CD4-positive, CD25-positive, alpha-beta regulatory T cell (primary cell): ENCODE measurements around the gene CROCC. TPM values are rescaled to one million over a fixed set of nuclear protein-coding genes. Genes with fewer than 3 reads are reported as not detected.
A peak's percentile ranks its signal among the peaks of the same experiment; 100 is the strongest.
"Not testable (repeated sequence)": the region's sequence is repeated elsewhere in the genome, so short reads cannot be mapped to it uniquely, and the experiment has no call there.

Experiments
- ATAC-seq, 2 donors: fragments of 150-1000 bp; cut with Tn5 transposase; one replicate each; pipeline ENCODE4 v1.10.0; 2021; ENCODE audit warnings: low read depth in 2 of 2, moderate number of reproducible peaks in 2 of 2, moderate library complexity in 1 of 2
- DNase-seq, 3 donors: peaks; one replicate each; pipeline versions ENCODE4 v3.0.0 to v3.0.0-alpha.2; 2012 to 2022; ENCODE audit warnings: mixed read lengths in 1 of 3
- H3K27ac ChIP-seq: one replicate; pipeline ENCODE4 v1.7.0; 2013; ENCODE audit warnings: mild to moderate bottlenecking, low read length; ENCODE audit not compliant: insufficient read depth, poor library complexity, severe bottlenecking
- H3K27me3 ChIP-seq: one replicate; pipeline ENCODE4 v1.7.0; 2013; ENCODE audit warnings: low read length; ENCODE audit not compliant: control insufficient read depth, insufficient read depth
- H3K36me3 ChIP-seq: one replicate; pipeline ENCODE4 v1.7.0; 2013; ENCODE audit warnings: mild to moderate bottlenecking, low read length, moderate library complexity; ENCODE audit not compliant: control insufficient read depth, insufficient read depth
- H3K4me1 ChIP-seq: 2 replicates; pipeline ENCODE4 v1.7.0; 2013; ENCODE audit warnings: mild to moderate bottlenecking, low read length; ENCODE audit not compliant: insufficient read depth, control insufficient read depth, poor library complexity, severe bottlenecking
- H3K4me3 ChIP-seq: one replicate; pipeline ENCODE4 v1.7.0; 2013; ENCODE audit warnings: low read depth, mild to moderate bottlenecking, low read length, moderate library complexity
- H3K9me3 ChIP-seq, 2 experiments: 1 replicate in 1 of 2; 2 replicates in 1 of 2; pipeline ENCODE4 v1.7.0; 2013; ENCODE audit warnings: low read length in 2 of 2, mild to moderate bottlenecking in 1 of 2, moderate library complexity in 1 of 2; ENCODE audit not compliant: control insufficient read depth in 2 of 2
- H3K27ac Mint-ChIP-seq, 3 donors: one replicate each; pipeline ENCODE4 v1.8.0; 2020 to 2022; ENCODE audit warnings: mild to moderate bottlenecking in 3 of 3, mixed read lengths in 3 of 3, moderate library complexity in 2 of 3
- H3K27me3 Mint-ChIP-seq: one replicate; pipeline ENCODE4 v1.8.0; 2022; ENCODE audit warnings: mild to moderate bottlenecking, mixed read lengths
- H3K36me3 Mint-ChIP-seq: one replicate; pipeline ENCODE4 v1.8.0; 2020; ENCODE audit warnings: mixed read lengths
- H3K4me1 Mint-ChIP-seq, 4 donors: one replicate each; pipeline ENCODE4 v1.8.0; 2020 to 2022; ENCODE audit warnings: mixed read lengths in 4 of 4, mild to moderate bottlenecking in 1 of 4
- H3K4me3 Mint-ChIP-seq, 4 donors: one replicate each; pipeline ENCODE4 v1.8.0; 2020 to 2022; ENCODE audit warnings: mild to moderate bottlenecking in 4 of 4, mixed read lengths in 4 of 4, moderate library complexity in 3 of 4
- H3K9me3 Mint-ChIP-seq, 7 donors: one replicate each; pipeline ENCODE4 v1.8.0; 2020 to 2022; ENCODE audit warnings: mixed read lengths in 7 of 7, mild to moderate bottlenecking in 3 of 7, moderate library complexity in 2 of 7
- polyA plus RNA-seq, 4 donors: library from polyadenylated mRNA; unstranded; fragments of 300-500 nt; fragmentation: Illumina TruSeq; gene quantifications; one replicate each; pipeline ENCODE4 v1.2.3, GENCODE V29; 2021
- total RNA-seq: library from RNA; stranded (reverse); gene quantifications from one replicate; pipeline ENCODE4 v1.2.3, GENCODE V29; 2022

Gene CROCC
- total and polyA plus RNA-seq, 5 donors from 2014 or later = 3.9 to 46.1 (median 4.3) TPM

DNA sequence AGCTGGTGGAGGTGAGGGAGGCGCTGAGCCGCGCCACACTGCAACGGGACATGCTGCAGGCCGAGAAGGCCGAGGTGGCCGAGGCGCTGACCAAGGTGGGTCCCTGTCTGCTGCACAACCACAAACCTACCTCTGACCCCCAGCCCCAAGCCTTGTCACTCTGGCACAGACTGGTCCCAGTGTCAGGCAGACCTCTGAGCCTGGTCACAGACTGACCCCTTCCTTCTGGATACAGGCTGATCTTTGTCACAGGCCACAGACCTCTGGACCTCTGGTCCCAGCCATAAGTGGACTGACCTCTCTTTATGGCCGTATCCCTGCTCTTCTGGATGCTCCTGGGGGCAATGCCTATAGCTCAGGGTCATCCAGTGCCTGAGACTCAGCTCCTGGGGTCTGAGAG is 23.8 kb downstream of the CROCC start:
- not testable (repeated sequence) for H3K9me3 ChIP-seq, H3K9me3 Mint-ChIP-seq, H3K36me3 ChIP-seq, H3K27ac ChIP-seq, H3K4me3 ChIP-seq, H3K27me3 ChIP-seq, H3K4me3 Mint-ChIP-seq, H3K27ac Mint-ChIP-seq, H3K4me1 ChIP-seq, DNase-seq, H3K27me3 Mint-ChIP-seq, H3K4me1 Mint-ChIP-seq
- ATAC-seq = peak in 1 of 2 donors; percentile 16
- H3K36me3 Mint-ChIP-seq = peaks cover 24% of the 10 kb centered on the region

DNA sequence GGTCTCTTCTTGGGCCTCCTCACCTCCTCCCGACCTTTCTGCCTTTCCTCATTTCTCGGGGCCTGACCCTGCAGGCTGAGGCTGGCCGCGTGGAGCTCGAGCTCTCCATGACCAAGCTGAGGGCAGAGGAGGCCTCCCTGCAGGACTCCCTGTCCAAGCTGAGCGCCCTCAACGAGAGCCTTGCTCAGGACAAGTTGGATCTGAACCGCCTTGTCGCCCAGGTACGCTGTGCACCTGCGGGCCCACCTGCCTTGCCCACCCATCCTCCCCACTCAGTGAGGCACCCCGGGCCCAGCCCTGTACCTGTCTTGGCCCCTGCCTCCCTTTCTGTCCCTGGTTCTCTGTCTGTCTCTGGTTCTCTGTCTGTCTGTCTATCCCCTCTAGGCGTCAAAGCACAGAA is 24.5 kb downstream of the CROCC start:
- H3K4me3 ChIP-seq, H3K9me3 ChIP-seq, H3K9me3 Mint-ChIP-seq, H3K4me1 Mint-ChIP-seq, H3K27ac Mint-ChIP-seq, H3K4me1 ChIP-seq, H3K27me3 Mint-ChIP-seq, H3K27ac ChIP-seq, H3K36me3 ChIP-seq, H3K27me3 ChIP-seq, DNase-seq, H3K4me3 Mint-ChIP-seq: not testable (repeated sequence)
- peaks cover 24% of the 10 kb centered on the region for H3K36me3 Mint-ChIP-seq
- ATAC-seq = peak in 1 of 2 donors; percentile 7

GRCh38 chr1:16946646-16947045 is 24.9 kb downstream of the CROCC start:
- no peaks in the 10 kb centered on the region for H3K4me1 Mint-ChIP-seq
- no peaks in the 10 kb centered on the region for H3K9me3 Mint-ChIP-seq
- no peak for ATAC-seq
- Histone ChIP-seq H3K27me3 (no peaks in the 10 kb centered on the region), H3K4me3 (no peak overlapping the region), H3K4me1 (no peaks in the 10 kb centered on the region), H3K36me3 (peaks cover 4% of the 10 kb centered on the region), H3K9me3 (no peaks in the 10 kb centered on the region), H3K27ac (no peak overlapping the region)
- peak overlapping the region in 1 of 3 donors; percentile 48 for H3K27ac Mint-ChIP-seq
- H3K36me3 Mint-ChIP-seq = peaks cover 24% of the 10 kb centered on the region
- H3K4me3 Mint-ChIP-seq = no peak overlapping the region
- H3K27me3 Mint-ChIP-seq = no peaks in the 10 kb centered on the region
- no peak for DNase-seq

DNA sequence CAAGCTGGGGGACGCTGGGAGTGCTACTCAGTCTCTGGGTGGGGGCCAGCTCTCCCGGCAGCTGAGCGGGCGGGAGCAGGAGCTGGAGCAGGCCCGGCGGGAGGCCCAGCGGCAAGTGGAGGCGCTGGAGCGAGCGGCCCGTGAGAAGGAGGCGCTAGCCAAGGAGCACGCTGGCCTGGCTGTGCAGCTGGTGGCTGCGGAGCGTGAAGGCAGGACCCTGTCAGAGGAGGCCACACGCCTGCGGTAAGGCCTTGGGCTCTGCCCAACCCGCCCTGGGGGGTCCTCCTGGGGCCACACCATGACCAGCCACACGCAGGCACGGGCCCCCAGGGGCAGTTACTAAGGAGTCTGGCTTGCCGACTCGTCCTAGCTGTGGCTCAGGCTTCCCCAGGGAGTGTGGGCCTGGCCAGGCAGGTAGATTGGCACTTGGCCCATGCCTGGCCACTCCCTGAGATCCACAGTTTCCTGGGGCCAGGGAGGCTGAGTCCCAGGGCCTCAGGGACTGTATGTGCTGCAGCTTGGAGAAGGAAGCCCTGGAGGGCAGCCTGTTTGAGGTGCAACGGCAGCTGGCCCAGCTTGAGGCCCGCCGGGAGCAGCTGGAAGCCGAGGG is 26.7 kb downstream of the CROCC start:
- not testable (repeated sequence) for DNase-seq, H3K4me3 ChIP-seq, H3K27ac ChIP-seq, H3K27ac Mint-ChIP-seq, H3K4me3 Mint-ChIP-seq, H3K36me3 ChIP-seq, H3K27me3 ChIP-seq, ATAC-seq, H3K4me1 Mint-ChIP-seq, H3K27me3 Mint-ChIP-seq, H3K9me3 Mint-ChIP-seq, H3K4me1 ChIP-seq, H3K9me3 ChIP-seq
- H3K36me3 Mint-ChIP-seq = peaks cover 17% of the 10 kb centered on the region

DNA sequence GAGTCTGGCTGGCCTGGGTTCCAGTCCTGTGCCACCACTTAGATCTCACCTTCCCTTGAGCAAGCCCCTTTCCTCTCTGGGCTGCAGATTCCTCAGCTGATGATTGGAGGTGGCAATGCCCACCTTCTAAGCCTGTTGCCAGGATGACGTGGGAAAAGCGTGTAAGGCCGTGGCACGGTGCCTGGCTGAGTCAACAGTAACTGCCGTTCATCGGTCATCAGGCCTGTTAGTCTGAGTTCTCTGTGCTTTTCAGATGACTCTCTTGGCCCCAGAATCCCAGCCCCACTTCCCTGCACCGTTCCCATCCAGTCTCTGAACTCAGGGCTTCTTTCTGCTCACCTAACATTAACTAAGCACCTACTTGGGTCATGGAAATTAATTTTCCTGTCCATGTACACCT is 27.3 kb downstream of the CROCC start:
- H3K4me3 Mint-ChIP-seq, DNase-seq, H3K27ac ChIP-seq, H3K4me1 ChIP-seq, H3K36me3 ChIP-seq, H3K27me3 ChIP-seq, H3K4me1 Mint-ChIP-seq, H3K9me3 Mint-ChIP-seq, H3K27ac Mint-ChIP-seq, ATAC-seq, H3K4me3 ChIP-seq, H3K9me3 ChIP-seq, H3K27me3 Mint-ChIP-seq: not testable (repeated sequence)
- H3K36me3 Mint-ChIP-seq = peaks cover 14% of the 10 kb centered on the region

DNA sequence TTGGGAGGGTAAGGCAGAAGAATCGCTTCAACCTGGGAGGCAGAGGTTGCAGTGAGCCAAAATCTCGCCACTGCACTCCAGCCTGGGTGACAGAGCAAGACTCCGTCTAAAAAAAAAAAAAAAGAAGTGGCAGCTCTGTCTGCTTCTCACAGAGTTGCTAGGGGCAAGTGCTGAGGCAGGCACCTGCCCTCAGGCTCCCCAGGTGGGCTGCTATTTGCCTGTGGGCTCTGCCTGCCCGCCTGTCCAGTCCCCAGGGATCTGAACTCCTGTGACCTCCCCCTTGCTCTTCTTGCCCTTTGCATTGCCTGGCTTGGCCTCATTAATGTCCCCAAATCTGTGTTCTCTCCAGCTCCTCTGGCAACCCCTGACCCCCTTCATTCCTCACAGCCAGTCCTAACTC is 30.6 kb downstream of the CROCC start:
- H3K9me3 ChIP-seq, H3K4me1 Mint-ChIP-seq, H3K4me3 ChIP-seq, H3K4me3 Mint-ChIP-seq, H3K36me3 Mint-ChIP-seq, H3K4me1 ChIP-seq, DNase-seq, H3K9me3 Mint-ChIP-seq, H3K27ac ChIP-seq, H3K27me3 ChIP-seq, ATAC-seq, H3K27me3 Mint-ChIP-seq, H3K36me3 ChIP-seq: not testable (repeated sequence)
- H3K27ac Mint-ChIP-seq = peak overlapping the region in 1 of 3 donors; percentile 60

DNA sequence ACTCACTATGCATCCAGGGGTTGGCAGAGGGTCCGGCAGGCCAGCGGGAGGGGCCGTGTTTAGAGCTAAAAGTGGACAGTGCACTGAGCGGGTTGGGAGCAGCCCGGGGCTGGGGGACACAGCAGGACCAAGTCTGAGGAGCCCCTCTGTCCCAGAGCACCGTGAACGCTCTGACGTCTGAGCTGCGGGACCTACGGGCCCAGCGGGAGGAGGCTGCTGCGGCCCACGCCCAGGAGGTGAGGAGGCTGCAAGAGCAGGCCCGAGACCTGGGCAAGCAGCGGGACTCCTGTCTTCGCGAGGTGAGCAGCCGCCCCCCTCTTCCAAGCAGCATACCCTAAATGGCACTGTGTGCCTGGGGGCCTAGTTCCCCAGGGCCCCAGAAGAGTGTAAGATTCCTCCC is 32.8 kb downstream of the CROCC start:
- Histone ChIP-seq H3K9me3 (no peaks in the 10 kb centered on the region), H3K27me3 (no peaks in the 10 kb centered on the region), H3K4me3 (no peak overlapping the region), H3K36me3 (no peaks in the 10 kb centered on the region), H3K27ac (no peak overlapping the region), H3K4me1 (no peaks in the 10 kb centered on the region)
- no peaks in the 10 kb centered on the region for H3K27me3 Mint-ChIP-seq
- H3K27ac Mint-ChIP-seq = no peak overlapping the region
- no peaks in the 10 kb centered on the region for H3K36me3 Mint-ChIP-seq
- no peaks in the 10 kb centered on the region for H3K9me3 Mint-ChIP-seq
- H3K4me3 Mint-ChIP-seq = no peak overlapping the region
- DNase-seq (no peak), ATAC-seq (no peak)
- H3K4me1 Mint-ChIP-seq = no peaks in the 10 kb centered on the region

DNA sequence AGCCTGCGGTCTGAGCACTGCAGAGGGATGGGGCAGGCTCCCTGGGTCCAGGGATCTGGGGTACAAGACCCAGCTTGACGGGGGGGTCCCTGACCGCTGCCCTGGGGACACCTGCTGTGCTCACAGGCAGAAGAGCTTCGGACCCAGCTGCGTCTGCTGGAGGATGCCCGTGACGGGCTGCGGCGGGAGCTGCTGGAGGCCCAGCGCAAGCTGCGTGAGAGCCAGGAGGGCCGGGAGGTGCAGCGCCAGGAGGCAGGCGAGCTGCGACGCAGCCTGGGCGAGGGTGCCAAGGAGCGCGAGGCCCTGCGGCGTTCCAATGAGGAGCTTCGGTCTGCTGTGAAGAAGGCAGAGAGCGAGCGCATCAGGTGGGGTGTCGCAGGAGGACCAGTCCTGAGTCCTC is 33.5 kb downstream of the CROCC start:
- peaks cover 2% of the 10 kb centered on the region for H3K4me1 ChIP-seq
- no peaks in the 10 kb centered on the region for H3K36me3 ChIP-seq
- no peak for DNase-seq
- H3K4me3 ChIP-seq = no peak overlapping the region
- ATAC-seq = no peak
- Mint-ChIP-seq H3K36me3 (no peaks in the 10 kb centered on the region), H3K4me3 (no peak overlapping the region), H3K27me3 (no peaks in the 10 kb centered on the region), H3K27ac (no peak overlapping the region), H3K9me3 (no peaks in the 10 kb centered on the region), H3K4me1 (peaks cover under 1 to 4% (median 2%) of the 10 kb centered on the region in 4 donors)
- no peak overlapping the region for H3K27ac ChIP-seq
- no peaks in the 10 kb centered on the region for H3K9me3 ChIP-seq
- no peaks in the 10 kb centered on the region for H3K27me3 ChIP-seq
